ENCODE measurements around the gene SPTB.
A peak's percentile ranks its signal among the peaks of the same experiment; 100 is the strongest.

Gene SPTB

DNA sequence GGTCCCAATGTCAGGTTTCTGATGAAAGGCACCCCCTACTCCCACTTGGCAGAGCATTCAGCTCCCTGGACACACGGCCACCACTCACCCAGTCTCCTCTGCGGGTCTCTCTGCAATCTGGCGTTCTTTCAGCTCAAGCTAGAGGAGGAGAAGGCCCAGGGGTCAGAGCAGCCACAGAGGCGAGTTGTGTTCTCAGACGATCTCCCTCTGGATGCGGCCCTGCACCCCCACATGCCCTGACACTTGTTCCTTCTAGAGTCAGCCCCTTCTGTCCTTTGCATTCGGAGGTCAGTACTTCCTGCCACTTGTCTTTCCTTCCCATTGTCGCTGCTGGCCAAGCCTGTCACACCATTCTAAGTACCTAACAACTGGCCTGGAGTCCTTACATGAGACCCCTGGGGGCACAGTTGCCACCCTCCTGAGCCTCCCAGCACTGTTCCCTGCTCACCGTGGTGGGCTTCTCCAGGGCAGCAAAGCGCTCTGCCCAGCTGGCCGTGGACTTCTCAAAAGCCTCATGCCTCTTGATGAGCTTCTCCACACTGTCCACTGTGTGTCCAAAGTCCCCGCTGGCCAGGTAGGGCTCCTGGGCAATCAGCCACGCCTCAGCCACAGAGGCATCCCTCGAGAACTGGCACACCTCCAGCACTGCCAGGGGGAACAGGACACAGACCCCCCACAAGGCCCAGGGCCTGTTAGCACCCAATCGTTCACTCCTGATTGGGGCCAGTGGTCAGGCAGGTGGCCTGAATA, 112.3 kb downstream of the SPTB start:
- in situ Hi-C loops (cut with HindIII; ENCODE audit: low sequenced_read_pairs), result no loop called here
- no peak overlapping the region for H3K4me3 ChIP-seq (ENCODE audit: low read depth, low read length)
- TF ChIP-seq, protein P1, sequence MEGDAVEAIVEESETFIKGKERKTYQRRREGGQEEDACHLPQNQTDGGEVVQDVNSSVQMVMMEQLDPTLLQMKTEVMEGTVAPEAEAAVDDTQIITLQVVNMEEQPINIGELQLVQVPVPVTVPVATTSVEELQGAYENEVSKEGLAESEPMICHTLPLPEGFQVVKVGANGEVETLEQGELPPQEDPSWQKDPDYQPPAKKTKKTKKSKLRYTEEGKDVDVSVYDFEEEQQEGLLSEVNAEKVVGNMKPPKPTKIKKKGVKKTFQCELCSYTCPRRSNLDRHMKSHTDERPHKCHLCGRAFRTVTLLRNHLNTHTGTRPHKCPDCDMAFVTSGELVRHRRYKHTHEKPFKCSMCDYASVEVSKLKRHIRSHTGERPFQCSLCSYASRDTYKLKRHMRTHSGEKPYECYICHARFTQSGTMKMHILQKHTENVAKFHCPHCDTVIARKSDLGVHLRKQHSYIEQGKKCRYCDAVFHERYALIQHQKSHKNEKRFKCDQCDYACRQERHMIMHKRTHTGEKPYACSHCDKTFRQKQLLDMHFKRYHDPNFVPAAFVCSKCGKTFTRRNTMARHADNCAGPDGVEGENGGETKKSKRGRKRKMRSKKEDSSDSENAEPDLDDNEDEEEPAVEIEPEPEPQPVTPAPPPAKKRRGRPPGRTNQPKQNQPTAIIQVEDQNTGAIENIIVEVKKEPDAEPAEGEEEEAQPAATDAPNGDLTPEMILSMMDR (IDR thresholded peaks at IDR 0.05; ENCODE audit: low read depth, low read length, missing control alignments), result no peak
- no peak for DNase-seq (ENCODE audit: low read depth)

DNA sequence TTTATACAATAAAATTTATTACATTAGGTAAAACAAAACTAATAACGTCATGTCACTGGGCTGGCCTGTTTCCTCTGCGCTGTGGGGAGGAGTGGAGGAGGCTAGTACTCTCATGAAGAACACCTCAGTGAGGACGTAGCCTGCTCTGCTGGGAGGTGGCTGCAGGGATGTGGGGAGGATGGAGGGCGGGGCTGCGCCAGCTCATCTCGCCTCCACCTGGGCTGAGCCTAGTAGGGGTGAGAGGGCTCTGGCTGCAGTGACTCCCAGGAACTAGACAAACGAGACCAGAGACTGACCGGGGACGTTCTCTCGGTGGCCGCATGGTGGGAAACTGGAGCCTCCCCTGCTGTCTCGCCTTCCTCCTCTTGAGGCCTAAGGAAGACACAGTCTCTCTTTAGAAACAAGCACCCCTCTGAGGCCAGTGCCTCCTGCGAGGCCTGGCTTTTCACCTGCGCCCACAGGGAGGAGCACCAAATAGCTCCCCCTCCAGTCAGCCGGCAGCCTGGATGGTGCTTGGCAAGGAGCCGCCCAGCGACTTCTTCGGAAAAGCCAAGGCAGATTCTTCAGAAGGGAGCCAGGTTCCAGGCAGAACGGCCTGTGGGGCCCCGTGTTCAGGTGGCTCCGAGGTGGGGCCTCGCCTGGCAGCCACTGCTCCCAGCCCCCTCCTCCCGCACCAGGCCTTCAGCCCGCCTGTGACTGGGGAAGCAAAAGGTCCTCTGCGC, 113.1 kb downstream of the SPTB start:
- no peak overlapping the region for H3K4me3 ChIP-seq (ENCODE audit: low read depth, low read length)
- in situ Hi-C loops (cut with HindIII; ENCODE audit: low sequenced_read_pairs), result no loop called here
- no peak for DNase-seq (ENCODE audit: low read depth)
- TF ChIP-seq, protein P1 (IDR thresholded peaks at IDR 0.05; ENCODE audit: low read depth, low read length, missing control alignments), result no peak

DNA sequence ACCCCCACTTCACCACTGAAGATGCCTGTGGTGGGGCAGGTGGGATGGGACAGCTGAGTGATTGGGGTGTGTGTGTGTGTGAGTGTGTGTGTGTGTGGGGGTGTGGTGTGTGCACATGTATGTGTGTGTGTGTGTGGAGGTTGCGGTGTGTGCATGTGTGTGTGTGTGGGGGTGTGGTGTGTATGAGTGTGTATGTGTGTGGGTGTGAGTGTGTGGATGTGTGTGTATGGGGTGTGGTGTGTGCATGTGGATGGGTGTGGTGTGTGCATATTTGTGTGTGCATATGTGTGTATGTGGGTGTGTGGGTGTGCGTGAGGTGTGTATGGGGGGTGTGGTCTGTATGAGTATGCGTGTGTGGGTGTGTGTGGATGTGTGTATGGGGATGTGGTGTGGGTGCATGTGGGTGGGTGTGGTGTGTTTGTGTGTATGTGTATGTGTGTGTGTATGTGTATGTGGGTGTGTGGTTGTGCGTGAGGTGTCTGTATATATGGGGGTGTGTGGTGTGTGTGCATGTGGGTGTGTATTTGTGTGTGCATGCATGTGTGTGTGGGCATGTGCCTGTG, 113.9 kb downstream of the SPTB start:
- TF ChIP-seq, protein P1 (IDR thresholded peaks at IDR 0.05; ENCODE audit: low read depth, low read length, missing control alignments), result no peak
- DNase-seq (ENCODE audit: low read depth), result no peak
- H3K4me3 ChIP-seq (ENCODE audit: low read depth, low read length), result no peak overlapping the region
- in situ Hi-C loops (cut with HindIII; ENCODE audit: low sequenced_read_pairs), result no loop called here

DNA sequence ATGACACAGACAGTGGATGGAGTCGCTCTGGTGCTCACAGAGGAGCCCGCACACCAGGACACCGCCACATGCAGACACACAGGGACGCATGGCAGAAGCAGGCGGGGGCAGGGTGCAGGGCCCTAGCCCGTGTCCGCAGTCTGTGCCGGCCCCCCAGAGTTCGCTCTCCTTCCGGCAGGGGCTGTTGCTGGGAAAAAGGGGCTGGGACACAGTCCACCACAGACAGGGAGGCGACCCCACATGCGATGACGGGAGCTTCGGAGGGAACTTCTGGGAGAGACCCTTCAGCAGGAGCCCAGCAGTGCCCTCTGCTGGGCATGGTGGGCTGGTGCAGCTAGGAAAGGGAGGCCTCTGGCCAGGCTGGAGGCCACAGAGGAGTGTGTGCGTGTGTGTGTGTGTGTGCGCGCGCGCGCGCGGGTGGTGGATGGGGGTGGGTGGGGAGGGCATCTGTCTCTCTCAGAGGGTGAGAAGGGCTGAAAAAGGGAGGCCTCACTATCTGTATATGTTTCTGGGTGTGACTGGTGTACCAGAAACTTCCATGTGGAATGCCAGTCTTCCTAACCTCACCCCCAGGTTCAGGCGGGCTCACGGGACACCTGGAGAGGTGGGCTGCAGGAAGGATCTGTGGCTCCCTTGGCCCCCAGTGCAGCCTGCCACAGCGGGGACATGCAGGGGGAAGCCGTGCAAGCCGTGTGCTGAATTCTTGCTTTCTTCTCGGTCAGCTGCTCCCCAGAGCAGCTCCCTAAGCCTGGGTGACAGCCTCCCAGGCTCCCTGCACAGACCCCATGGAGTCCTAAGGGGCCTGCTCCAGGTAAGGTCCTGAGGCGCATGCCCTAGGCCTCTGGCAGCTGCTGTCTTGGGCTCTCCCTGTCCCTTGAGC, 114.8 kb downstream of the SPTB start:
- no peak overlapping the region for H3K4me3 ChIP-seq (ENCODE audit: low read depth, low read length)
- in situ Hi-C loops (cut with HindIII; ENCODE audit: low sequenced_read_pairs), result no loop called here
- DNase-seq (ENCODE audit: low read depth), result peak; percentile 33
- TF ChIP-seq, protein P1 (IDR thresholded peaks at IDR 0.05; ENCODE audit: low read depth, low read length, missing control alignments), result peak; percentile 92

DNA sequence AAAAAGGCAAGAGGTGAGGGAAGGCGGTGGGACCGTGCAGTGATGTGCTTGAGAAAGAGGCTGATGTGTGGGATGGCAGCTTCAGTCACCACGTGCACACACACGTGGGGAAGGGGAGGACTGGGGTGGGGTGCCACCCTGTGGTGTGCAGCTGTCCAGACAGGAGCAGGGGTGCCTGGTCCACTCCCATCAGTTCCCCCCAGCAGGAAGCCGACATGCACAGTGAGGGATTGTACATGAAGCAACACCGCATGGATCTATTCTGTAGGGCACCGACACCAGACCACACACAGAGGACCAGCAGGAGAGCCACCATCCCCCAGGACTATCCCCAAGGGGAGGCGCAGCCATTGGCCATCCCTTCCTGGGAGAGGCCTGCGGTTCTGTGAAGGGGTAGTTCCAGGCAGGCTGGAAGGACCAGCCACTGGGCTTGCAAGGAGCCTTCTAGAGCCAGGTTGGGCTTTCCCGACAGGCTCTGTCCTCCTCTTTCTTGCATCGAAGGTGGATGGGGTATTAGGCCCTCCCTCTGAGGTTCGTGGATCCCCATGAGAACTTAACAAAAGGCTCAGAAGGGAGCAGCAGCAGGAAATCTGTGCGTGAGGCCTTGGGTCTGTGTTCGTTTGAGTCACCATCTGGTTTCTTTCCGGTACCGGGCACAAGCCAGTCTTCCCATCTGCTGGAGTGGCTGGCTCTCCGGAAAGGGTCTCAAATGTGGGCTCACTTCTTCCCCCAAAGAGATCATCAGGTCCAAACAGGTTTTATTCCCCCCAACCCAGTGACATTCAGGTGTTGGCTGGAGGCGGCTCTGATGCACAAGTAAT, 115.7 kb downstream of the SPTB start:
- in situ Hi-C loops (cut with HindIII; ENCODE audit: low sequenced_read_pairs), result no loop called here
- DNase-seq (ENCODE audit: low read depth), result no peak
- H3K4me3 ChIP-seq (ENCODE audit: low read depth, low read length), result no peak overlapping the region

More for the DNA sequence above, 115.7 kb downstream of the SPTB start:
- TF ChIP-seq, protein P1 (IDR thresholded peaks at IDR 0.05; ENCODE audit: low read depth, low read length, missing control alignments), result no peak
